HG02981 (cell line): ENCODE measurements around the gene IGFL3.

Experiments used
- ATAC-seq: cut with Tn5 transposase; IDR thresholded peaks from one replicate; pipeline ENCODE4 v1.9.1; 2021; ENCODE audit warnings: mild to moderate bottlenecking, moderate library complexity; ENCODE audit not compliant: unreplicated experiment

IGFL3 gene

DNA sequence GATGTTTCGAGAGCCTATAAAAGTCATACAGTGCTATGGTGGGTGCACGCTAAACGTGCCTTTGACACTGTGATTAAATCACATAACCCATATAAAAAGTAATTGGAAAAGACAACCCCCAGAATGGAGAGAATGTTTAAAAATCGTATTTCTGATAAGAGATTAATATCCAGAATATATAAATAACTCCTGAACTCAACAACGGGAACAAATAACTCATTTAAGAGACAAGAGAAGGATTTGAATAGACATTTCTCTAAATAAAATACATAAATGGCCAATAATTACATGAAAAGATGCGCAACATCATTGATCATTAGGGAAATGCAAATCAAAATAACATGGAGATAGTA, 46.7 kb downstream of the IGFL3 start:
- no peak for ATAC-seq

DNA sequence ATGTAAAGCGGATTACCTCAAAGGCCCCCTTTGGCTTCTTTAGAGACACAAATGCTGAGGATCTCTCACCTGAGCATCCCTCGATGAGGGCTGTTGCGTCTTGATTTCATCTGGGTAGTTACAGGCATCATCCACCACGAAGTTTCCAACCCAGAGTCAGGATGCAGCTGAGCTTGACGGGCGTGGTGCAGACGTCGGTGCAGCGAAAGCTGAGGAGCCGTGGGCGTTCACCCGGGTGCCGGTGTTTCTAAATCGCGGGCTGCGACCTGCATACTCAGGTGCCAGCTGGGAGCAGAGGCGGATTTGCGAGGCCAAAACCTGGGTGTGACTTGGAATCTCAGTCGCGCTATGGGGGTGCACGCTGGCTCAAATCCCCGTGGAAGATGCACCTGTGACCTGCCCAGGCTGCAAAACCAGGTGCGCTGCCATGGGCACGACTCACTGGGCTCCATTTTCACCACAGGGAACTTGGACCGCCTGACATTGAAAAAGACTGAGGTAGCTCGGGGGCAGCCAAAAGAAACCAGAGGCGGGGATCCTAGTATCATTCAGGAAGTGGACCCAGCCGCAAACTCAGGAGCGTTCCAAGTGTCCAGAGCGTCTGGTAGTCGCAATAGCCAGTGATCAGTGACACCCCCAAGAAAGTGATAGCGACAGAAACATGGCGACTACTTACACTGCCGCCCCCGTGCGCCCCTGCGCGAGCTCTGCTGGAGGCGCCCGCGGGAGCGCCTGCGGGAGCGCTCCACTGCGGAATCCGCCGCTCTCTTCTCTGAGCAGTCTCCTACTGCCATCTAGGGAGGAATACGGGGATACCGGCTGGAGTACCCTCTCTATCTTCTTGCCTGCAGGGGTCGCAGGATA, 47.3 kb downstream of the IGFL3 start:
- no peak for ATAC-seq

DNA sequence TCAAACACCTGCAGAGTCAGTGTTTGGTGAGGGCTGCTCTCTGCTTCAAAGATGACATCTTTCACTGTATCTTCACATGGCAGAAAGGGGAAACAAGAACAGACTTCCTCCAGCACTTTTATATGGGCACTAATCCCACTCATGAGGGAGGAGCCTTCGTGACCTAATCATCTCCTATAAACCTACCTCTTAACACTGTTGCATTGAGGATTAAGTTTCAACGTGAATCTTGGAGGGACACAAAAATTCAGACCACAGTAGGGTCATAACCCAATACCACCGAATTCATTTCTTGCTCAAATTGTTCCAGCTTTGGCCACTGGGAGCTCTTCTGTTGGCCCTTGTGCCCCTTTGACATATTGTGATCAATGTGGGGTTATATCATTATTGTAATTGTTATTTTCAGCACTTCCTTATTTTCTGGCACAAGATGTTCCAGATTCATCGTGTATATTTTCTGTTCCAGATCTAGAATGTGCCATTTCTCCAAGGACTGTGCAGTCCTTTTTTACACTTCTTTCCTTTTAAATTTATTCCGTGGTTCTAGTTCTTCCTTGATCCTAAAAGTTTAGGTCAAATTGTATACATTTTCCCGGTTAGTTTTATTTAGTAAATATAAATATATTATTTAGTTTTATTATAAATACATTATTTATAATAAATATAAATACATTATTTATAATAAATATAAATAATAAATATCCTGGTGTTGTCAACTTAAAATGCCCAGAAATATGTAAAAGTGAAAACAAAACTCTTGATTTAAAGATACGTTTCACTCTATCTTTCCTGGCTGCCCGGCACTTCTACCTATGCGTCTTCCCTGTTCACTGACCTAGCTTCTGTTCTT, 48.2 kb downstream of the IGFL3 start:
- ATAC-seq: no peak

DNA sequence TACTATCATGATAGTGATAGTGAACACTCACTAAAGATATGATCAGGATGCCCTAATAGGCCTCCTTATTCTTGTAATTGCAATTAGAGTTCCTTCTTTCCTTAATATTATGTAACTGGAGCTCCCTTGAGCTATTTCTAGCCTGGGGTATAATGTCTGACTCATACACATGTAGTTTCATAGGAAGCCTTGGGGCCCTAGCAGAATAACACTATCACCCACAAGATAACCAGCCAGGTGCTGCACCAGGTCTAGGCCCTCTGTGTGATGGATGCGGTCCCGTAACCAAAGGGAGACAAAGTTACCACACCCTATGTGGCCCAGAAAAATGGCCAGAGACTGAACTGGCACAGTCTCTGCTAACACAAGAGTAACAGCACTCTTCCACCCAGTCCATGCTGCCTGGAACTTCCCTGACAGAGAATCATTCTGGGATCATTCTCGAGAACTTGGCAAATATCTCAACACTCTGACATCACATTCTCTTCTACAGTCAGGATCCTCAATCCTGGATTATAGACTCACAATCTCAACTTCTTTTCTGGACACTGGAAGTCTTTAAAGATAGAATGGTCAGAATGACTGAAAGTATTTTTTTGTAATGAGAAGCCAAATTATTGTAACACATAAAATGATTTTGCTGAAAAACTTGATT, 51.1 kb downstream of the IGFL3 start:
- ATAC-seq: no peak
